CD4-positive, alpha-beta T cell treated with Interleukin-1 beta for 1 hour (primary cell): ENCODE data around the gene CLBA1.
A peak's percentile ranks its signal among the peaks of the same experiment; 100 is the strongest.

Experiments
- DNase-seq, 2 donors: peaks; one replicate each; pipeline ENCODE4 v3.0.0-alpha.2; 2020 to 2022

CLBA1 gene

GRCh38 chr14:104968541-104969401, 16.8 kb upstream of the CLBA1 start:
- no peak for DNase-seq

GRCh38 chr14:104969741-104970230, 15.8 kb upstream of the CLBA1 start:
- no peak for DNase-seq

- DNase-seq: no peak
Measured at GRCh38 chr14:104970231-104971068, 15.1 kb upstream of the CLBA1 start.

GRCh38 chr14:104971447-104972240, 13.9 kb upstream of the CLBA1 start:
- no peak for DNase-seq

GRCh38 chr14:104972301-104973134, 13.1 kb upstream of the CLBA1 start:
- no peak for DNase-seq

GRCh38 chr14:104973135-104973384, 12.5 kb upstream of the CLBA1 start:
- no peak for DNase-seq

- no peak for DNase-seq
Measured at GRCh38 chr14:104973385-104974145, 12.0 kb upstream of the CLBA1 start.

- DNase-seq: no peak
Measured at GRCh38 chr14:104974146-104974541, 11.4 kb upstream of the CLBA1 start.

- DNase-seq: no peak
Measured at GRCh38 chr14:104974665-104975390, 10.8 kb upstream of the CLBA1 start.

GRCh38 chr14:104975481-104976197, 9.9 kb upstream of the CLBA1 start:
- peak in 1 of 2 donors; percentile 8 for DNase-seq

GRCh38 chr14:104976198-104977007, 9.2 kb upstream of the CLBA1 start:
- DNase-seq: peak; percentile 86 to 87

GRCh38 chr14:104977008-104977680, 8.4 kb upstream of the CLBA1 start:
- DNase-seq: no peak

GRCh38 chr14:104977681-104978653, 7.6 kb upstream of the CLBA1 start, which contains the start of gene AHNAK2:
TSS of gene AHNAK2 (minus strand) at chr14:104978374. CDS start at chr14:104978237, 137 bp downstream.
- DNase-seq: peak; percentile 54 to 59

GRCh38 chr14:104978746-104979691, 6.6 kb upstream of the CLBA1 start:
- no peak for DNase-seq

- DNase-seq: no peak
Measured at GRCh38 chr14:104979758-104980610, 5.6 kb upstream of the CLBA1 start.
